Breast epithelium (tissue), 4 donors: Measurements from ENCODE around the gene METTL25. TPM values are rescaled to one million over a fixed set of nuclear protein-coding genes. Genes with fewer than 3 reads are reported as not detected.
A peak's percentile ranks its signal among the peaks of the same experiment; 100 is the strongest.

Experiments used
- DNase-seq, 2 donors: peaks; one replicate each; pipeline ENCODE4 v3.0.0-alpha.2; 2019; ENCODE audit warnings: low spot score in 2 of 2
- H3K27ac ChIP-seq, 2 donors: fragments of 200-600 bp; sonication (generic) in 1 of 2; one replicate each; pipeline ENCODE4 v1.5.1; 2016 to 2019; ENCODE audit warnings: mild to moderate bottlenecking in 1 of 2
- H3K27me3 ChIP-seq, 2 donors: fragments of 200-600 bp; sonication (generic) in 1 of 2; one replicate each; pipeline versions ENCODE4 v1.5.1 to v1.6.0; 2017 to 2019; ENCODE audit warnings: control low read depth in 1 of 2, mild to moderate bottlenecking in 1 of 2
- H3K36me3 ChIP-seq: fragments of 200-600 bp; one replicate; pipeline ENCODE4 v1.5.1; 2019
- H3K4me1 ChIP-seq, 2 donors: fragments of 200-600 bp; sonication (generic); one replicate each; pipeline ENCODE4 v1.5.1; 2016 to 2019; ENCODE audit warnings: control low read depth in 1 of 2
- H3K4me3 ChIP-seq, 3 donors: fragments of 200-600 bp; sonication (generic); 1 replicate in 2 of 3; 2 replicates in 1 of 3; pipeline ENCODE4 v1.5.1; 2016 to 2019; ENCODE audit warnings: mild to moderate bottlenecking in 3 of 3, moderate library complexity in 2 of 3
- H3K9me3 ChIP-seq, 2 donors: fragments of 200-600 bp; sonication (generic) in 1 of 2; one replicate each; pipeline ENCODE4 v1.5.1; 2016 to 2019; ENCODE audit warnings: control low read depth in 1 of 2
- POLR2A ChIP-seq: fragments of 450-650 bp; IDR thresholded peaks from one replicate; pipeline ENCODE4 v1.6.1; 2016; ENCODE audit warnings: antibody characterized with exemption, mild to moderate bottlenecking, moderate library complexity
- POLR2AphosphoS5 ChIP-seq, 3 donors: sonication (generic); formaldehyde crosslinking; IDR thresholded peaks; one replicate each; pipeline ENCODE4 v1.6.1; 2017; ENCODE audit warnings: antibody characterized with exemption in 3 of 3
- intact Hi-C: fragments of 100-400 bp; cut with DNase I; formaldehyde crosslinking; loops from one replicate; pipeline ENCODE4 v1.15.1; 2023; ENCODE audit warnings: low total_unique reads
- total RNA-seq, 3 donors: library from RNA; depleted of rRNA; stranded (reverse); fragments of >200 nt; gene quantifications; one replicate each; pipeline ENCODE4 v1.1.0, GENCODE V29; 2016
- TF ChIP-seq, protein P1 (sequence below), 3 donors: fragments of 450-650 bp; IDR thresholded peaks; one replicate each; pipeline ENCODE4 v1.5.1; 2016 to 2017; ENCODE audit warnings: antibody characterized with exemption in 3 of 3, mild to moderate bottlenecking in 3 of 3, moderate library complexity in 3 of 3

Gene METTL25
- total RNA-seq, 3 donors from 2014 or later = 10.4 to 38.9 (median 25.9) TPM

DNA sequence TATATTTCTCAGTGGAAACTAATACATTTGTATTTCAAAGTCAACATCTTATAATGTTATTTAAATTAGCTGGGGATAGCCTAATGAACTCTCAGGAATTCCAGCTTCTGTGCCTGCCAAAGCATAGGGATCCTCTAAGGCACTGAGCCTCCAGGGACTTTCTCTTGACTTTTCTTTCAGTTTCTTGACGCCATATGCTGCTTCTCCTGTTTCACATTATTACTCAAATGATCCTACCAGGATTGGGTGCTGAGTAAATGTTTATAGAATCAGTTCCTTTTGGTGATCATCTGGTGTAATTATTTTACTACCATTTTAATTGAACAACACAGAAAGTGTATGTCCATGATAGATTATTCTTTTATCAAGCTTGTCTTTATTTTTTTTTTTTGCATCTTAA is 7.9 kb downstream of the METTL25 start:
- no peaks in the 10 kb centered on the region for H3K4me1 ChIP-seq
- H3K27ac ChIP-seq = no peak overlapping the region
- no peak for DNase-seq
- no peak overlapping the region for H3K4me3 ChIP-seq
- no peaks in the 10 kb centered on the region for H3K9me3 ChIP-seq
- H3K27me3 ChIP-seq = no peaks in the 10 kb centered on the region
- intact Hi-C loops = no loop called here
- no peaks in the 10 kb centered on the region for H3K36me3 ChIP-seq
- TF ChIP-seq POLR2AphosphoS5 (IDR thresholded peaks at IDR 0.05) = no peak
- TF ChIP-seq, protein P1, sequence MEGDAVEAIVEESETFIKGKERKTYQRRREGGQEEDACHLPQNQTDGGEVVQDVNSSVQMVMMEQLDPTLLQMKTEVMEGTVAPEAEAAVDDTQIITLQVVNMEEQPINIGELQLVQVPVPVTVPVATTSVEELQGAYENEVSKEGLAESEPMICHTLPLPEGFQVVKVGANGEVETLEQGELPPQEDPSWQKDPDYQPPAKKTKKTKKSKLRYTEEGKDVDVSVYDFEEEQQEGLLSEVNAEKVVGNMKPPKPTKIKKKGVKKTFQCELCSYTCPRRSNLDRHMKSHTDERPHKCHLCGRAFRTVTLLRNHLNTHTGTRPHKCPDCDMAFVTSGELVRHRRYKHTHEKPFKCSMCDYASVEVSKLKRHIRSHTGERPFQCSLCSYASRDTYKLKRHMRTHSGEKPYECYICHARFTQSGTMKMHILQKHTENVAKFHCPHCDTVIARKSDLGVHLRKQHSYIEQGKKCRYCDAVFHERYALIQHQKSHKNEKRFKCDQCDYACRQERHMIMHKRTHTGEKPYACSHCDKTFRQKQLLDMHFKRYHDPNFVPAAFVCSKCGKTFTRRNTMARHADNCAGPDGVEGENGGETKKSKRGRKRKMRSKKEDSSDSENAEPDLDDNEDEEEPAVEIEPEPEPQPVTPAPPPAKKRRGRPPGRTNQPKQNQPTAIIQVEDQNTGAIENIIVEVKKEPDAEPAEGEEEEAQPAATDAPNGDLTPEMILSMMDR (IDR thresholded peaks at IDR 0.05) = no peak
- TF ChIP-seq POLR2A = no peak

DNA sequence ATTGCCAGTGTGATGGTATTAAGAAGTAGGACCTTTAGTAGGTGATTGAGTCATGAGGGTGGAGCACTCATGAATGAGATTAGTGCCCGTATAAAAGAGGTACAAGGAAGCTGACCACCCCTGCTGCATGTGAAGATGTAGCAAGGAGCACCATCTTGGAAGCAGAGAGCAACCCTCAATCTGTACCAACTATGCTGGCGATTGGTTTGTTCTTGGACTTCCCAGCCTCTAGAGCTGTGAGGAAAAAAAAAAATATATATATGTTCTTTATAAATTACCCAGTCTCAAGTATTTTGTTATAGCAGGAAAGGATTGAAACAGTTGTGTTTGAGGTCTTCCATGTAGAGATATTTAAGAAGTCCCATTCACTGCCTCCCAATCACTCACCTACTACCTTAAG is 16.9 kb downstream of the METTL25 start:
- Histone ChIP-seq H3K4me3 (no peak overlapping the region), H3K27ac (no peak overlapping the region), H3K9me3 (peaks cover 5 to 8% of the 10 kb centered on the region in 2 donors), H3K36me3 (no peaks in the 10 kb centered on the region), H3K4me1 (no peaks in the 10 kb centered on the region), H3K27me3 (no peaks in the 10 kb centered on the region)
- intact Hi-C loops = no loop called here
- TF ChIP-seq, protein P1 (IDR thresholded peaks at IDR 0.05) = no peak
- no peak for TF ChIP-seq POLR2A
- TF ChIP-seq POLR2AphosphoS5 (IDR thresholded peaks at IDR 0.05) = no peak
- DNase-seq = no peak

DNA sequence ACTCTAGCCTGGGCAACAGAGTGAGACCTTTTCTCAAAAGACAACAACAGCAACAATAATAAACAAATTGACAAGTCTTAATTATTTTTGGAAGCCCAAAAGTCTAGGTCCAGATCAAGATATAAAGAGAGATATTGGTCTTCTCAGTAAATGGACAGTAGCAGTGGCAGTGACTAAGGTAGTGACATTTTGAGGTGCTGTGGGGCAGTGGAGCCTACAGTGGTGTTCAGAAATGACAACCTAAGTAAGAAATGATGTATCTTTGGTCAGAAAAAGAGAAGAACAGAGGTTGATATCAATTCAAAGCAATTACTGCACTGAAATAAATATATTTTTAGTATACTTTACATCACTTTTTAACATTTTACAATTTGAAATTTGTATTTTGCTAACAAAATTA is 20.7 kb downstream of the METTL25 start:
- H3K4me3 ChIP-seq = no peak overlapping the region
- no peak for DNase-seq
- no peaks in the 10 kb centered on the region for H3K27me3 ChIP-seq
- no peaks in the 10 kb centered on the region for H3K4me1 ChIP-seq
- TF ChIP-seq, protein P1 (IDR thresholded peaks at IDR 0.05) = no peak
- TF ChIP-seq POLR2A (no peak), POLR2AphosphoS5 (IDR thresholded peaks at IDR 0.05) (no peak)
- no peaks in the 10 kb centered on the region for H3K36me3 ChIP-seq
- peaks cover 4 to 5% of the 10 kb centered on the region in 2 donors for H3K9me3 ChIP-seq
- no peak overlapping the region for H3K27ac ChIP-seq
- intact Hi-C loops = no loop called here

DNA sequence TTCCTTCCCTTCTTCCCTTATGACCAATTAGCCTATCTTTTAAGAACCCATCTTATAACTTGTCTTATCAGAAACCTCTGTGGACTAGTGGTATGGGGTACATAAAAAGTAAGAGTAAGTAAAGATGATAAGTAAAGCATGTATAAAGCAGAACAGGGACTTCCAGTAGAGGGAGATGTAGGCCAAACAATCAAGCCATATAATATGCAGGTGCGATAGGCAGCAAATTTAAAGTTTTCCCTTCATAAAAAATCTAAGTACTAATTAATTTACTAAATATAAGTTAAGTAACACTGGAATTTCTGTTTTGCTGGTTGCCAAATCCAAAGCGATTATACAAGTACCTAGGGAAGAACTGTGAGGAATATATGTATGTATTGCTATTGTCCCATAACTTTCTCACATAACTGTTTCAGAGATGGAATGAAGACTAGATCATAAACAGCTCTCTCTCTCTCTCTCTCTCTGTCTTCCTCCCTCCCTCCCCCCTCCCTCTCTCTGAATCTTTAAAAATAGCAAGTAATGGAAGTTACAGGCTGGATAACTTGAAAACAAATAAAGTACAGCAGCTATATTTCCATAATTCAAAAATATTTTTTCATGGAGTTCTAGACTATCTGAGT is 25.7 kb downstream of the METTL25 start:
- Histone ChIP-seq H3K27me3 (no peaks in the 10 kb centered on the region), H3K9me3 (no peaks in the 10 kb centered on the region), H3K36me3 (no peaks in the 10 kb centered on the region), H3K4me1 (no peaks in the 10 kb centered on the region), H3K27ac (no peak overlapping the region), H3K4me3 (no peak overlapping the region)
- DNase-seq = no peak
- TF ChIP-seq, protein P1 (IDR thresholded peaks at IDR 0.05) = peak in 2 of 3 donors; percentile 31
- no peak for TF ChIP-seq POLR2A
- intact Hi-C loops = no loop called here

DNA sequence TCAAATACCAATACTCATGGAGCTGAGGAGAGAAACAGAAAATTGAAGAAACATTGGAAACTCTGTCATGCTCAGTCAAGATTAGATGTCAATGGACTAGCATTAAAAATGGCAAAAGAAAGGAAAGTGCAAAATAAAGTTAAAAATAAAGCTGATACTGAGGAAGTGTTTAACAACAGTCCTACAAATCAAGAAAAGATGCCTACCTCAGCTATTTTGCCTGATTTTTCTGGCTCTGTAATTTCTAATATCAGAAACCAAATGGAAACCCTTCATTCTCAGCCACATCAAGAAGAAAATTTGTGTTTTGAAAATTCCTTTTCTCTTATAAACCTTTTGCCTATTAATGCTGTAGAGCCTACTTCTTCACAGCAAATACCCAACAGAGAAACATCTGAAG is 40.5 kb downstream of the METTL25 start:
- no peaks in the 10 kb centered on the region for H3K4me1 ChIP-seq

More for the DNA sequence above, 40.5 kb downstream of the METTL25 start:
- no peaks in the 10 kb centered on the region for H3K36me3 ChIP-seq
- H3K27ac ChIP-seq = no peak overlapping the region
- DNase-seq = no peak
- intact Hi-C loops = no loop called here
- H3K9me3 ChIP-seq = no peaks in the 10 kb centered on the region
- H3K27me3 ChIP-seq = no peaks in the 10 kb centered on the region
- H3K4me3 ChIP-seq = no peak overlapping the region
- no peak for TF ChIP-seq POLR2AphosphoS5 (IDR thresholded peaks at IDR 0.05)
- TF ChIP-seq, protein P1 (IDR thresholded peaks at IDR 0.05) = no peak
- TF ChIP-seq POLR2A = no peak
